Loucy (cell line): ENCODE data around the gene ARRDC3.
A peak's percentile ranks its signal among the peaks of the same experiment; 100 is the strongest.
"Not testable (repeated sequence)": the region's sequence is repeated elsewhere in the genome, so short reads cannot be mapped to it uniquely, and the experiment has no call there.

ENCODE experiments used
- H2AFZ ChIP-seq: fragments of 200-600 bp; sonication (generic); 2 replicates; pipeline ENCODE4 v1.6.0; 2016; ENCODE audit warnings: antibody characterized with exemption, mild to moderate bottlenecking, low read length, moderate library complexity
- H3F3A ChIP-seq: fragments of 200-600 bp; 2 replicates; pipeline ENCODE4 v1.6.0; 2016; ENCODE audit warnings: antibody characterized with exemption, low read depth, mild to moderate bottlenecking
- H3K27me3 ChIP-seq: fragments of 200-600 bp; sonication (generic); 2 replicates; pipeline ENCODE4 v1.6.1; 2014; ENCODE audit warnings: low read length, mild to moderate bottlenecking; ENCODE audit not compliant: insufficient read depth, poor library complexity, severe bottlenecking
- H3K36me3 ChIP-seq: fragments of 200-600 bp; sonication (generic); 2 replicates; pipeline ENCODE4 v1.6.1; 2016; ENCODE audit warnings: low read length; ENCODE audit not compliant: insufficient read depth
- H3K4me1 ChIP-seq: fragments of 200-600 bp; sonication (generic); 2 replicates; pipeline ENCODE4 v1.5.1; 2014; ENCODE audit warnings: low read length, mild to moderate bottlenecking; ENCODE audit not compliant: insufficient read depth, poor library complexity, severe bottlenecking
- H3K4me2 ChIP-seq: fragments of 200-600 bp; sonication (generic); 2 replicates; pipeline ENCODE4 v1.6.0; 2014; ENCODE audit warnings: antibody characterized with exemption, low read length, low read depth, mild to moderate bottlenecking; ENCODE audit not compliant: poor library complexity, severe bottlenecking
- H3K4me3 ChIP-seq: fragments of 200-600 bp; sonication (generic); 2 replicates; pipeline ENCODE4 v1.5.1; 2014; ENCODE audit warnings: low read length, mild to moderate bottlenecking, mixed read lengths; ENCODE audit not compliant: poor library complexity, severe bottlenecking
- H3K79me2 ChIP-seq: fragments of 200-600 bp; sonication (generic); 2 replicates; pipeline ENCODE4 v1.6.1; 2014; ENCODE audit warnings: low read length; ENCODE audit not compliant: insufficient read depth
- H3K9ac ChIP-seq: fragments of 200-600 bp; sonication (generic); 2 replicates; pipeline ENCODE4 v1.6.0; 2014; ENCODE audit warnings: mild to moderate bottlenecking, low read depth, low read length, moderate library complexity; ENCODE audit not compliant: poor library complexity, severe bottlenecking
- H3K9me2 ChIP-seq: fragments of 200-600 bp; sonication (generic); replicated peaks from 2 replicates; pipeline ENCODE4 v1.6.1; 2016; ENCODE audit warnings: low read depth, low read length, mixed read lengths
- H3K9me3 ChIP-seq: fragments of 200-600 bp; sonication (generic); 2 replicates; pipeline ENCODE4 v1.6.1; 2014; ENCODE audit warnings: mild to moderate bottlenecking, antibody characterized with exemption, low read length, low read depth; ENCODE audit not compliant: insufficient read depth
- H4K20me1 ChIP-seq: fragments of 200-600 bp; sonication (generic); 2 replicates; pipeline ENCODE4 v1.6.0; 2014; ENCODE audit warnings: antibody characterized with exemption, low read length, mild to moderate bottlenecking; ENCODE audit not compliant: insufficient read depth, poor library complexity, severe bottlenecking
- CTCF ChIP-seq: fragments of 200-600 bp; sonication (generic); conservative IDR thresholded peaks from 2 replicates; pipeline ENCODE4 v1.5.1; 2014; ENCODE audit warnings: mild to moderate bottlenecking, antibody characterized with exemption, low read length
- EZH2phosphoT487 ChIP-seq: fragments of 200-600 bp; IDR thresholded peaks from 2 replicates; pipeline ENCODE4 v1.6.1; 2018; ENCODE audit warnings: antibody characterized with exemption, mild to moderate bottlenecking, moderate library complexity, borderline replicate concordance

ARRDC3 gene

GRCh38 chr5:91386120-91386519 lies 3.0 kb upstream of the ARRDC3 start:
- H3K27me3 ChIP-seq: no peaks in the 10 kb centered on the region
- no peak overlapping the region for H3K9ac ChIP-seq
- no peaks in the 10 kb centered on the region for H3F3A ChIP-seq
- no peak for TF ChIP-seq CTCF
- TF ChIP-seq EZH2phosphoT487: no peak
- no peaks in the 10 kb centered on the region for H3K36me3 ChIP-seq
- no peaks in the 10 kb centered on the region for H3K9me2 ChIP-seq
- no peaks in the 10 kb centered on the region for H3K9me3 ChIP-seq
- H3K4me2 ChIP-seq: no peak overlapping the region
- peaks cover 18% of the 10 kb centered on the region for H3K79me2 ChIP-seq
- H3K4me1 ChIP-seq: peaks cover 8% of the 10 kb centered on the region
- no peak overlapping the region for H3K4me3 ChIP-seq
- no peaks in the 10 kb centered on the region for H4K20me1 ChIP-seq
- H2AFZ ChIP-seq: no peak overlapping the region

- H2AFZ ChIP-seq, H3K4me2 ChIP-seq, H3K4me1 ChIP-seq, H3F3A ChIP-seq, H4K20me1 ChIP-seq, H3K4me3 ChIP-seq, H3K9me2 ChIP-seq, H3K36me3 ChIP-seq, H3K27me3 ChIP-seq, H3K9me3 ChIP-seq, H3K9ac ChIP-seq: not testable (repeated sequence)
- peaks cover 19% of the 10 kb centered on the region for H3K79me2 ChIP-seq
Measured at GRCh38 chr5:91385596-91385995, 2.5 kb upstream of the ARRDC3 start.

GRCh38 chr5:91384671-91385430 lies 1.7 kb upstream of the ARRDC3 start:
- TF ChIP-seq CTCF (peak; percentile 81), EZH2phosphoT487 (no peak)
- no peaks in the 10 kb centered on the region for H3F3A ChIP-seq
- no peaks in the 10 kb centered on the region for H4K20me1 ChIP-seq
- no peak overlapping the region for H2AFZ ChIP-seq
- H3K9me3 ChIP-seq: no peaks in the 10 kb centered on the region
- peak overlapping the region; percentile 88 for H3K9ac ChIP-seq
- no peaks in the 10 kb centered on the region for H3K9me2 ChIP-seq
- peaks cover 19% of the 10 kb centered on the region for H3K79me2 ChIP-seq
- H3K4me3 ChIP-seq: peak overlapping the region; percentile 96
- peaks cover 8% of the 10 kb centered on the region for H3K4me1 ChIP-seq
- no peaks in the 10 kb centered on the region for H3K36me3 ChIP-seq
- H3K4me2 ChIP-seq: peak overlapping the region; percentile 98
- H3K27me3 ChIP-seq: no peaks in the 10 kb centered on the region

GRCh38 chr5:91383956-91384300 lies 811 bp upstream of the ARRDC3 start:
- Histone ChIP-seq H3K4me2 (peak overlapping the region; percentile 98), H2AFZ (peak overlapping the region; percentile 88)
- TF ChIP-seq CTCF: no peak
- TF ChIP-seq EZH2phosphoT487: no peak

More at GRCh38 chr5:91383956-91384300, 811 bp upstream of the ARRDC3 start:
- Histone ChIP-seq H3K4me3 (peak overlapping the region; percentile 96), H3K79me2 (peaks cover 27% of the 10 kb centered on the region), H3K9ac (peak overlapping the region; percentile 88), H3K9me3 (no peaks in the 10 kb centered on the region), H3F3A (no peaks in the 10 kb centered on the region), H3K36me3 (no peaks in the 10 kb centered on the region), H3K4me1 (peaks cover 10% of the 10 kb centered on the region), H3K27me3 (no peaks in the 10 kb centered on the region), H3K9me2 (no peaks in the 10 kb centered on the region), H4K20me1 (no peaks in the 10 kb centered on the region)
